Hematopoietic multipotent progenitor cell treated with erythropoietin and hydrocortisone succinate and interleukin-3 and kit ligand, for 15 days (in vitro differentiated cells): ENCODE measurements around the gene CDKL1.
A peak's percentile ranks its signal among the peaks of the same experiment; 100 is the strongest.
"Not testable (repeated sequence)": the region's sequence is repeated elsewhere in the genome, so short reads cannot be mapped to it uniquely, and the experiment has no call there.

Source experiments
- DNase-seq: peaks from one replicate; pipeline ENCODE4 v3.0.0-alpha.2; 2015; ENCODE audit warnings: low spot score

CDKL1 gene

DNA sequence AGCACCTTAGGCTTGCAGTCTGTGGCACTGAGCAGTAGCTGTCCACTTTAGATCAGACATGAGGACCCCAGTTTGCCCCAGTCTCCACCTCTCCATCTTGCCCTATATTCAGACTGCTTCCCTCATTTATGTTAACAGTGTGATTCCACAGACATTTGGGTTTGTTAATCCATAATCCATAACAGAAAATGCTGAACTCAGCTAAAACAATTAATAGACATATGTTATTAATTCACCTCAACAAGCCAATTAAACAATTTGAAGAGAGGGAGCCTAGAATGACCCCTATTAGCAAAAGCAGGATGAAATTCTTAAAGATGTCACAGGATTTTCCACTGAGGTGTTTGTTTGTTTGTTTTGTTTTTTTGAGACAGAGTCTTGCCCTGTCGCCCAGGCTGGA is 9.1 kb downstream of the CDKL1 start:
- no peak for DNase-seq

DNA sequence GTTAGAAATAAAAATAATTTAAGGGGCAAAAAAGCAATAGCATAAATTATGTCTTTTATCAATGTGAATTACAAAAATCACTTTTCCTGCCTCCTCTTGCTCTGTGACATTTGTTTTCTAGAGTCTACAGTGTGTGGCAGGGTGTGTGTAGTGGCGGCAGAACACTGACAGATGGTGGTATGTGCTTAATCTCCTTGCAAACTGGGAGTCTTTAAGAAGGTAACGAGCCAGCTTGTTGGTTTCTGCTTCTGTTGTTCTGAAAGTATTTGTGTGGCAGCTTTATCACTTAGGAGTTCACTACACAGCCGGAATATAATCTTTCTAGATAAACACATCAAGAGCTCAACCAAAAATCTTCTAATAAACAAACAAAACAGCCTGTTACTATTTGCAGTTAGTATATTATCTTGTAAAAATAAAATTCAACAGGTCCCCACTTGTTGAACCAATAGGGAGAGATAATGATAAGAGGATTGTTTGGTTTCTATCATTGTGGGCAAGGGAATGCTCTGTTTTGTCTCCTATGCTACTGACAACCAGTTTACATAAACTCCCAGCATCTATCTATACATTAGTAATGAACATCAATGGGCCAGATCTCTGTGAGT is 13.0 kb downstream of the CDKL1 start:
- DNase-seq, result no peak

DNA sequence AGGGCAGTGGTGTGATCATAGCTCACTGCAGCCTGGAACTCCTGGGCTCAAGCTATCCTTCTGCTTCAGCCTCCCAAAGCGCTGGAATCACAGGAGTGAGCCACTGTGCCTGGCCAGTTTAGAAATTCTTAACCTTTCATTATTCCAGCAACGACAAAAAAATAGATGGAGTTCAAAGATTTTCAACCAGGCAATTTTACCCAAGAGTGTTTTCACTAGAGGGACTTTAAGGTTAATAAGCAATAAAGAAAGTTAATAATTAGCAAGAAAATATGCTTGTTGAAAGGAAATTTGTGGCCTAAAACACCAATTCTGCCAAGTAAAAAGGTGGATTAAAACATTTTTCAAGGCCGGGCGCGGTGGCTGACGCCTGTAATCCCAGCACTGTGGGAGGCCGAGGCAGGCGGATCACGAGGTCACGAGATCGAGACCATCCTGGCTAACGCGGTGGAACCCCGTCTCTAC is 14.8 kb downstream of the CDKL1 start:
- no peak for DNase-seq

DNA sequence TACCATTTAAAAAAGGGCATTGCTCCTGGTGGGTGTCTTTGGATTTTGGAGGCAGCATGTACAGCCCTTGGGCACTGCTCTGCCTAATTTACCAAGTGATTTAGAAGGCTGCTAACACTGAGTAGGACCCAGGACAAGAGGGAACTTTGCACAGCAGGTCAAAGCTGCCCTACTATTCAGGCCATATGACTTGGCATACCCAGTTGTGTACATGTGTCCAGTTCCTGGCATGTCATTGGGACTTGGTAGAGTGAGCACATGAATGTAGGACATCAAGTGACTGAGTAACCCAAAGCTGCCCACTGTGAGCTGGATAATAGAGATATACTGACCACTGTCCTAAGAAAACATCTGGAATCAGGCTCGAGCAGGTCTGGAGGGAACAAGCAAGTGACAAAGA is 15.7 kb downstream of the CDKL1 start:
- DNase-seq, result no peak

DNA sequence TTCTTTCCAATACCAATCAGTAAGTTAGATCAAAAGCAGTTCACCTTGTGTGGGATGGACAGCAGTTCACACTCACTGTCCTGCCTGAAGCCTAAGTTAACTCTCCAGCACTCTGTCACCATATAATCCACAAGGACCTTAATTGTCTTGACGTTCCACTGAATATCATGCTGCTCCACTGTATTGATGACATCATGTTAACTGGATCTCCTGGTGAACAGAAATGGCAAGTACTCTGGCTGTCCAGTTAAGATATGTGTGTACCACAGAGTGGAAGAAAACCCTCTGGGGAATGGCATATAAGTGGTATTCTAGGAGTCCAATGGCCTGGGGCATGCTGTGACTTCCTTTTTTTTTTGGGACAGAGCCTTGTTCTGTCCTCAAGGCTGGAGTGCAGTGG is 16.2 kb downstream of the CDKL1 start:
- no peak for DNase-seq

DNA sequence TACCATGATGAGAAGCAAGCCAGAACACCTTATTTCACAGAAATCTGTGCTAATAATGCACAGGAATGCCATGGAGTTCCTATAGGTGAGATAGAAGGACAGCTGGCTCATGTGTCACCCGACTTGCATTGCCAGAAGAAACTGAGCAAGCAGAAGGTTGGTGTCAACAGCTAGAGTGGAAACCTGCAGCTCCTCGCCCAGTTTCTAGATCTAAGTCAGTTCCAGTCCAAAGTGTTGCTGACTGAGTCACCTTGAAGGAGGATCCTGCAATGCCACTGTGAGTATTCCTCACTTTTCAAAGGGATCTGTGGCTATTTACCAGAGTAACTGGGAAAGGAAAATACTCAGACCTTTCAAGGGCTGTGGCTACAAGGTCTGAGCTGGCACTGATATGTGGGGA is 17.1 kb downstream of the CDKL1 start:
- DNase-seq, result no peak

DNA sequence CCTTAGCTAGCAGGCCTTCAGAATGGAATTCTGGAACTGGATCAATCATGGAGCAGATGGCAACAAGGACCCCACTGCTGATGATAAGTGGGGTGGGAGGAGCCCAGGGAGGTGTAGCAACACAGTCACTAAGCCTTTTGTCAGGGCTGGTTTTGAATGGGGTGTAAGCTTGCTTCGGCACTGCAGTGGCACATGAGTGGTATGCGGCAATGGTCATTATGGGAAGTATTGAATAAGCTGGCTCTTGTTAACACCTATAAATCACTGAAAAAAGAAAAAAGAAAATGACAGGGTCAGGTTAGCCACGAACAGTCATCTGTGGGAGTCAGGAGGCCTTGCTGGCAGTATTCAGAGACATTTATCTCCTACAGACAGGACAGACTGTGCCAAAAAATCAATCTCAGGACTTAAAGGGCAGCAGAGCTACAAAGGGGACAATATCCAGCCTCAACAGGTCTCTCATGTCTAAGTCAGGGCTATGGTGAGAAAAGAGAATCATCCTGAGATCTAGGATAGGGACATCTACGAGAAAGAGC is 19.1 kb downstream of the CDKL1 start:
- no peak for DNase-seq

DNA sequence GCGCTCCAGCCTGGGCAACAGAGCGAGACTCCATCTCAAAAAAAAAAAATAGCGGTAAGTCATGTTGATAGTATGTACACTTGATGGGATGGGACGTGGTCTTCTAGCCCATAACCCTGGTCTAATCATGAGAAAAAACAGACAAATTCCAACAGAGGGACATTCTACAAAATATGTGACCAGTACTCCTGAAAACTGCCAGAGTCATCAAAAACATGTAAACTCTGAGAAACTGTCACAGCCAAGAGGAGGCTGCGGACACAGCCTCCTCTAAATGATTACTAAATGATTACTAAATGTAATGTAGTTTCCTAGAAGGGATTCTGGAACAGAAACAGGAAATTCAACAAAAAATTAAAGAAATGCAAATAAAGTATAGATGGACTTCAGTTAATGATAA is 20.9 kb downstream of the CDKL1 start:
- no peak for DNase-seq

DNA sequence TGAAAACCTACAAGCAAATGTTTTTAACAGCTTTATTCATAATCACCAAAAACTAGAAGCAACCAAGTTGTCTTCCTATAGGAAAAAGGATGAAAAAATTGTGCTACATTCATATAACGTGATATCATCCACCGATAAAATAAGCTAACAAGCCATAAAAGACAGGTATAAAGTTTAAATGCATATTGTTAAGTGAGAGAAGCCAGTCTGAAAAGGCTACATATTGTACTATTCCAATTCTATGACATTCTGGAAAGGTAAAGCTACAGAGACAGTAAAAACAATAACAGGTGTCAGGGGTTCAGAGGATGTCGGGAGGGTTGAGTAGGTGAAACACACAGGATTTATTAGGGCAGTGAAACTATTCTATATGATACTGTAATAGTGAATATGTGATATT is 22.7 kb downstream of the CDKL1 start:
- DNase-seq, result no peak

DNA sequence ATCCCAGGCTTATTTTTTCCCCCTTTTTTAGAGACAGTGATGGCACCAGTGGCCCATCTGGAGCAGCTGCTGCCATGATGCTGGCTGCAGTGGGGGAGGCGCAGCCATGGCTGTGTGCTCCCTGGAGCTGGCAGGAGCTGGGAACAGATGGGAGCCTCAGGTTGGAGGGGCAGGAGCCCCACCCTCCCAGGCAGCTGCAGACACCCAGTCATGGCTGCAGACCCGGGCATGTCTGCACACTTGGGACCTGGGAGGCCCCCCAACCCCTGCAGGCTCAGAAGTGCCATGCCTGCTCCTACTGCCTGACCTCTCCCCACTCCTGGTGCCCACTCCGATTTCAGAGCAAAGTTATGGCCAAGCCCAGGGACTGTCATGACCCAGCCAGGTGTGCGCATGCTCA is 25.1 kb downstream of the CDKL1 start:
- DNase-seq, result no peak

DNA sequence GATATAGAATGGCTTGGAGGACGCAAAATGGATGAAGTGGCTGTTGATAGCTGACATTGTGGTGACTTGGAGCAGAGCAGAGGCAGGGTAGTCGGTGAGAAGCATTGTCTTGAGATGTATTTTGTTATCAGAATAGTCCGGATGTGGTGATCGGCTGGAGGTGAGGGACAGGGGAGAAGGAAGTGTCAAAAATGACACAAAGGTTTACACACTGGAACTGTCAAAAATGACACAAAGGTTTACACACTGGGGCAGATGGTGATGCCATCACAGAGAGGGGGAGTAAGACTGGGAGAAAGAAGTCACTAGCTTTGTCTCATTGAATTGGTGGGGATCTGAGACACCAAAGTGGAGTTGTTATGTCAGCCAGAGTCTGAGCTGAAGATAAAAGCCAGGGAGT is 30.1 kb downstream of the CDKL1 start:
- DNase-seq, result no peak

DNA sequence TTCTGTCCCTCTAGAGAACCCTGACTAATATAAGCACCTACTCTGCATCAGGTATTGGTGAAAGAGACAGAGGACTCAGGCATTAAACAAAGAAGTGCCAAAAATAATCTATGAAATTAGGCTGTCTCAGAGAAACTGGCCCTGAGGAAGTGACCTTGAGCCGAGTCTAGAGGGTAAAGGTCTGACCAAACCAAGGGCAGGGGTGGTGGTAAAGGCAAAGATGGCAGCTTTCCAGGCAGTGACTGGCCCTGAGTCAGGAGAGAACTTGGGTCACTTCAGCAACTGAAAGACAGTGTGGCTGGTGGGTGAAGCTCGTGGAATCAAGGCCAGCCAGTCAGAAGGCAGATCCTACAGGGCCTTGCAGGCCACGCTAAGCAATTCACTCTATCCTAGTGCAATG is 30.6 kb downstream of the CDKL1 start:
- DNase-seq, result no peak

DNA sequence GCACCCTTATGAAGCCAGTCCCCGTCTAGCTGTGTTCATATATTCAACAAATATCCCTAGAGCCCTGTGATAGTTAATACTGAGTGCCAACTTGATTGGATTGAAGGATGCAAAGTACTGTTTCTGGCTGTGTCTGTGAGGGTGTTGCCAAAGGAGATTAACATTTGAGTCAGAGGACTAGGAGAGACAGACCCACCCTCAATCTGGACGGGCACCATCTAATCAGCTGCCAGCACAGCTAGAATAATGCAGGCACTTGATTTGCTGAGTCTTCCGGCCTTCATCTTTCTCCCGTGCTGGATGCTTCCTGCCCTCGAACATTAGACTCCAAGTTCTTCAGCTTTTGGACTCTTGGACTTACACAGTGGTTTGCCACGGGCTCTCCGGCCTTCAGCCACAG is 31.1 kb downstream of the CDKL1 start:
- DNase-seq, result peak; percentile 57

DNA sequence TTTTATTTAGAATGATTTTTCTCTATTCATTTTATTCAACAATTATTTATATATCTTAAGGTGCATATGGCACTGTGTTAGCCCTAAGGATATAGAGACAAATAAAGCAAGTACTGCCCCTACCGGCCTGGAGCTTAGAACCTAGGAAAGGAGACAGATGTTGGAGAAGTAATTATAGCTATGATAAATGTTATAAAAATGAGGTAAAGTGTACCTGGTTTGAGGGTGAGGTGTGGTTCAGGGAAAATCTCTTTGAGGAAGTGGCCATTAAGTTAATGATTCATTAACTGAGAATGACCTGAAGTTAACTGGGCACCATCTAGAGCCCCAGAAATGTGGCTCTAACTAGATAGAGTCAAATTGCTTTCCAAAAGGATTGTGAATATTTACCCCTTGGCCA is 31.9 kb downstream of the CDKL1 start:
- no peak for DNase-seq

DNA sequence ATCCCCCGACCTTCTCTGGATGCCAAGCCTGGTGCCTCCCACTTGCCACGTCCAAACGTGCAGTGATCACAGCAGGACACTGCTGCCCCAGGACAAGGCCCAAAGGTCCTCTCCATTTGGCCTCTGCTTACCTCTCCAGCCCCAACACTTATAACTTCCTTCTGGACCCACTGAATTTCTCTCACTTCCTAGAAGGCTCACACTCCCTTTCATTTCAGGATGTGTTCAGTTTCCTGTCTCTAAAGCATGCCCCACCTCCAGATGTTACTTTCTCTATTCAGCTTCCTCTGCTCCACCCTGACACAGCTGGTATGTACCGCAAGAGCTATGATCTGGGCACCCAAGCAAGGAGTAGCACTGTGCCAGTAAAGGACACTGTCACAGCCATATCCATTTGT is 33.0 kb downstream of the CDKL1 start:
- peak; percentile 63 for DNase-seq

DNA sequence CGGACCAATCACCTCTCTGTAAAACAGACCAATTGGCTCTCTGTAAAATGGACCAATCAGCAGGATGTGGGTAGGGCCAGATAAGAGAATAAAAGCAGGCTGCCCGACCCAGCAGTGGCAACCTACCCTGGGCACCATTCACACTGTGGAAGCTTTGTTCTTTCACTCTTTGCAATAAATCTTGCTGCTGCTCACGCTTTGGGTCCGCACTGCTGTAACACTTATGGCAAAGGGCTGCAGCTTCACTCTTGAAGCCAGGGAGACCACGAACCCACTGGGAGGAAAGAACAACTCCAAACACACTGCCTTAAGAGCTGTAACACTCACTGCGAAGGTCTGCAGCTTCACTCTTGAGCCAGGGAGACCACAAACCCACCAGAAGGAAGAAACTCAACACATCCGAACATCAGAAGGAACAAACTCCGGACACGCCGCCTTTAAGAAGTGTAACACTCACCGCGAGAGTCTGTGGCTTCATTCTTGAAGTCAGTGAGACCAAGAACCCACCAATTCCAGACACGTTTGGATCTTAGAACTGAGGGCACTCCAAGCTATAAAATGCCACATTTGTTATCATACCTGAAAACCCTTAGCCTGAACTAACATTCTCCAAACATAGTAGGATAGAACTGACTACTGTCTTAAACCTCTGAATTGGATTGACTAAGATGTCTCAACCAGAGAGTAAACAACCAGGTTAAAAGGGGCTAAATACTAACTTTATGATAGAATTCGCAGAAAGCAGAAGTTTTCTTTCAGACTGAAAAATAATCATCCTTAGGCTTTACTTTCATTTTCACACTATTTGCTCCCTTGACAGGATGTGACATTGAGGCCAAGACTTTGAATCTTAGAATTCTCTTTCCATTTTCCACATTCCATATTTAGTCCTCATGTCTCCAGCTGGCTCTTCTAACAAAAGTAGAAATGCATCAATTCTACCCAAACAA is 33.6 kb downstream of the CDKL1 start:
- DNase-seq, result peak; percentile 34

DNA sequence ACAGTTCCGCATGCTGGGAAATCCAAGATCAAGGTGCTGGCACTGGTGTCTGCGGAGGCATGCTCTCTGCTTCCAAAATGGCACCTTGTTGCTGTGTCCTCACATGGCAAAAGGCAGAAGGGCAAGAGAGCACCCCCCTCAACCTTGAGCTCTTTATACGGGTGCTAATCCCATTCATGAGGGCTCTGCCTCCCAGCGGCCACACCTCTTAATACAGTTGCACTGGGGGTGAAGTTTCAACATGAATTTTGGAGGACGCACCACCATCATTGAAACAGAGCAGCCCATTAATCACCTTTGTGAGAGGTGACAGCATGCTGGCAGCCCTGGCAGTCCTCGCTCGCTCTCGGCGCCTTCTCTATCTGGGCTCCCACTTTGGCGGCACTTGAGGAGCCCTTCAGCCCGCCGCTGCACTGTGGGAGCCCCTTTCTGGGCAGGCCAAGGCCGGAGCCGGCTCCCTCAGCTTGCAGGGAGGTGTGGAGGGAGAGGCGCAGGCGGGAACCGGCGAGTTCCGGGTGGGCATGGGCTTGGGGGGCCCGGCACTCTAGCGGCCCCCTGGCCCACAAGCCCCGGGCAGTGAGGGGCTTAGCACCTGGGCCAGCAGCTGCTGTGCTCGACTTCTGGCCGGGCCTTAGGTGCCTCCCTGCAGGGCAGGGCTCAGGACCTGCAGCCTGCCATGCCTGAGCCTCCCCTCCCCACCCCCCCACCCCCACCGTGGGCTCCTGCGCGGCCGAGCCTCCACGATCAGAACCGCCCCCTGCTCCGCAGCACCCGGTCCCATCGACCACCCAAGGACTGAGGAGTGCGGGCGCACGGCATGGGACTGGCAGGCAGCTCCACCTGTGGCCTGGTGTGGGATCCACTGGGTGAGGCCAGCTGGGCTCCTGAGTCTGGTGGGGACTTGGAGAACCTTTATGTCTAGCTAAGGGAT is 34.9 kb downstream of the CDKL1 start:
- DNase-seq, result not testable (repeated sequence)

DNA sequence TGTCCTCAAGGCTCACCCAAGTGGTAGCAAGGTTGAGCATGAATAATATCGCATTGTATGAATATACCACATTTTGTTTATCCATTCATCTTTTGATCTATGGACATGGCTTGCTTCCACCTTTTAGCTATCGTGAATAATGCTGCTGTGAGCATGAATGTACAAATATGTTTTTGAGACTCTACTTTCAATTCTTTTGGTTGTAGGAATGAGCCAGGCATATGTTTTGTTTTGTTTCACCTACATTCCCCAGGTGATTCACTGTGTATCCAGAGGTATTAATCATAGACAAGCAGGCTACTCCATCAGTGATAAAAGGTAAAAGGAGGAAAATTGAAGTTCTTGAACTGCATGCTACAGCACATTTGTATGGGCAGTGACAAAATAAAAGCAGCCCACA is 35.8 kb downstream of the CDKL1 start:
- no peak for DNase-seq

DNA sequence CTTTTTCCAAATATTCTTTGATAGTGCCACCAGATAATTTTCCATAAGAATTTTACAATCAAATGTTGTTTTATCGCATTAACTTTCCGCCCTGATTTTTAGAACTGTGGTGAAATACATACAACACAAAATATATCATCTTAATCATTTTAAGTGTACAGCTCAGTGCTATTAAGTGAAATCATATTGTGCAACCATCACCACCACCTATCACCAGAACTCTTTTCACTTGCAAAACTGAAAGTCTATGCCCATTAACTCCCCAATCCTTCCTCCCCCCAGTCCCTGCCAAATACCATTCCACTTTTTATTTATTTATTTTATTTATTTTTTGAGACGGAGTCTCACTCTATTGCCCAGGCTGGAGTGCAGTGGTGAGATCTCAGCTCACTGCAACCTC is 36.6 kb downstream of the CDKL1 start:
- no peak for DNase-seq

DNA sequence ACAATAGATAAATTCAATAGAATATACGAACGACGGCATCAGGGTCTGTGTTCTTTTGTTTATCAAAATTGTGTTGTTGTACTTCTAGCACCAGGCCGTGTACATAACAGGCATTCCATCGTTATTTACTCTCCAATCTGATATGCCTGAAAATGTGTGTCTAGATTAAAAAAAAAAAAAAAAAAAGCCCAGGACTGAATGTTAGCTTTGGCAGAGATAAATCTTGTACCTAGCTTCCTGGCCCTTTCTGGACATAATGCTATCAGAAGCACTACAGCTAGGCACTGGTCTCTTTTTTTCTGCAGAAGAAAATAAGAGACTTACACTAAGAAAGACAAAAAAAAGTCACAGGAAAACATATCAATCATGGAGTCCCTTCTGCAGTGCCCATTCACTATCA is 37.0 kb downstream of the CDKL1 start:
- no peak for DNase-seq

DNA sequence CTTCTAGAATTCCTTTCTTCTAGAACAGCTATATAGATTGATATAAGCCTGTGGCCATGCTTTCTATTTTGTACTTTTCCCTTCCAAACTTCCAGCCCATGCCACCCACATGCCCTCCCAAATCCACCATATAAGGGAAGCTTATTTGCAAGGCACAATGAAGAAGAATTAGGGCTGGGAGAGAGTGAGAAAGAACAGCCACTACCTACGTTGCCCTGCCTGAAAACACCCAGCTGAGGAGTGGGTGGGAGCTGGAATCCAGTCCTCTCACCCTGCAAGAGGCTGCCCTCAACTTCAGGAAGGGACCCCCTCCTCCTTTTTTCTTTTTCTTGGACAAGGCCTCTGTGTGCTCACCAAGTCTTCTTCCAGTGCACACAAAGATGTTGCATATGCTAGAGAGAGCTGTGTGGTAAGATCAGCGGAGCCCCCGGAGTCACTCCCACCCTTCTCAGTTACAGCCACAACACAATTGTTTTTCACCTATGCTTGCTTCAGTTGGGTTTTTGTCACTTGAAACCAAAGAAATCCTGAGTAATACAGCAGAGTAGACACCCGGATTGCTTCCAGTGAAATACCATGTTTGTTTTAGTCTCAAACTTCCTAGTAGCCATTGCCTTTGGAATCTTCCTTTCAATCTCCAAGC is 38.8 kb downstream of the CDKL1 start:
- no peak for DNase-seq

DNA sequence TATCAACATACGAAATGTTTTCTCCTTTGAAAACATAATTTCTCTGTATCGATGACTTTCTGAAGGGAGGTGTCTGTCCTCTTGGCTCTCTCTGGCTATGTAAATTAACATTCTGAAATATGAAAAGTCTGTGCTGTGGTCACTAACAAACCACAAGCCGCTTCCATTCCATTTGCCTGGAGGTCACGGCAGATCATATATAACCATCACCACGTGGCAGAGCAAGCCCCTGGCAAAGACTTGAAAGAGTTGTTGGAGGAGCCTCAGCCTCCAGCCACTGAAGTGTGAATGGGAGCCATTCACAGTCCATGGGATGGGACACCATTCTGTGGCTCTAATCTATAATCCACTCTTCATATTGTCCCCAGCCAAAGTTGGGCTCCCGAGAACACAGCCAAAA is 39.6 kb downstream of the CDKL1 start:
- DNase-seq, result no peak
